Measurements from ENCODE around the gene TMEM106C.

TMEM106C gene

GRCh38 chr12:47963340-47964040 is at the start of gene TMEM106C:
Gene TMEM106C (plus strand): TSS chr12:47963596. CDS start chr12:47964237, 641 bp downstream.
- peak; percentile 81 to 98 (median 89) for DNase-seq
- intact Hi-C loops (cut with DNase I) = loop anchor here (5.0 to 10.0 kb wide), 2 partner anchors 221 to 246 kb away; partner anchors contain the start of gene CCDC184

- DNase-seq = no peak
- intact Hi-C loops (cut with DNase I) = no loop called here
Observed at GRCh38 chr12:47920913-47921312, 42.5 kb upstream of the TMEM106C start.

- intact Hi-C loops (cut with DNase I) = no loop called here
- DNase-seq = no peak
Observed at GRCh38 chr12:47921907-47922306, 41.5 kb upstream of the TMEM106C start.

GRCh38 chr12:47927346-47927745 is 36.0 kb upstream of the TMEM106C start:
- DNase-seq = no peak
- intact Hi-C loops (cut with DNase I) = no loop called here

- intact Hi-C loops (cut with DNase I) = loop anchor here (10.0 kb wide), 1 partner anchor 86 kb away; no protein-coding TSS in a partner anchor
- DNase-seq = no peak
Observed at GRCh38 chr12:47930634-47931033, 32.8 kb upstream of the TMEM106C start.

- intact Hi-C loops (cut with DNase I) = loop anchor here (10.0 kb wide), 1 partner anchor 86 kb away; no protein-coding TSS in a partner anchor
- no peak for DNase-seq
Observed at GRCh38 chr12:47931187-47931586, 32.2 kb upstream of the TMEM106C start.

GRCh38 chr12:47935184-47935583 is 28.2 kb upstream of the TMEM106C start:
- intact Hi-C loops (cut with DNase I) = loop anchor here (10.0 kb wide), 1 partner anchor 90 kb away; no protein-coding TSS in a partner anchor
- DNase-seq = peak in 1 of 10 donors; percentile 7

- intact Hi-C loops (cut with DNase I) = loop anchor here (10.0 kb wide), 1 partner anchor 93 kb away; no protein-coding TSS in a partner anchor
- no peak for DNase-seq
Observed at GRCh38 chr12:47938093-47938492, 25.3 kb upstream of the TMEM106C start.

- no peak for DNase-seq
- intact Hi-C loops (cut with DNase I) = loop anchor here (10.0 kb wide), 1 partner anchor 94 kb away; no protein-coding TSS in a partner anchor
Observed at GRCh38 chr12:47938594-47938993, 24.8 kb upstream of the TMEM106C start.

- DNase-seq = no peak
- intact Hi-C loops (cut with DNase I) = loop anchor here (10.0 kb wide), 1 partner anchor 94 kb away; no protein-coding TSS in a partner anchor
Observed at GRCh38 chr12:47939009-47939601, 24.3 kb upstream of the TMEM106C start.

- DNase-seq = no peak
- intact Hi-C loops (cut with DNase I) = no loop called here
Observed at GRCh38 chr12:47940773-47941474, 22.5 kb upstream of the TMEM106C start.

- DNase-seq = no peak
- intact Hi-C loops (cut with DNase I) = no loop called here
Observed at GRCh38 chr12:47941475-47941780, 22.0 kb upstream of the TMEM106C start.

- no peak for DNase-seq
Observed at GRCh38 chr12:47941871-47942613, 21.4 kb upstream of the TMEM106C start.

GRCh38 chr12:47942614-47943225 is 20.7 kb upstream of the TMEM106C start:
- intact Hi-C loops (cut with DNase I) = no loop called here
- no peak for DNase-seq

More at GRCh38 chr12:47941871-47942613, 21.4 kb upstream of the TMEM106C start:
- intact Hi-C loops (cut with DNase I) = no loop called here

- DNase-seq = no peak
- intact Hi-C loops (cut with DNase I) = no loop called here
Observed at GRCh38 chr12:47943623-47944340, 19.6 kb upstream of the TMEM106C start.

GRCh38 chr12:47944685-47945340 is 18.6 kb upstream of the TMEM106C start:
- DNase-seq = no peak
- intact Hi-C loops (cut with DNase I) = no loop called here

- no peak for DNase-seq
- intact Hi-C loops (cut with DNase I) = no loop called here
Observed at GRCh38 chr12:47945341-47945728, 18.1 kb upstream of the TMEM106C start.

- DNase-seq = no peak
- intact Hi-C loops (cut with DNase I) = no loop called here
Observed at GRCh38 chr12:47946413-47947323, 16.7 kb upstream of the TMEM106C start.

Measured in posterior cingulate gyrus (tissue), 11 donors.